ENCODE data around the gene ZFP92. TPM values are rescaled to one million over a fixed set of nuclear protein-coding genes. Genes with fewer than 3 reads are reported as not detected.

The ZFP92 gene
- total RNA-seq, 4 donors from 2014 or later: 0.26 to 0.38 (median 0.30) TPM; not detected in 1

DNA sequence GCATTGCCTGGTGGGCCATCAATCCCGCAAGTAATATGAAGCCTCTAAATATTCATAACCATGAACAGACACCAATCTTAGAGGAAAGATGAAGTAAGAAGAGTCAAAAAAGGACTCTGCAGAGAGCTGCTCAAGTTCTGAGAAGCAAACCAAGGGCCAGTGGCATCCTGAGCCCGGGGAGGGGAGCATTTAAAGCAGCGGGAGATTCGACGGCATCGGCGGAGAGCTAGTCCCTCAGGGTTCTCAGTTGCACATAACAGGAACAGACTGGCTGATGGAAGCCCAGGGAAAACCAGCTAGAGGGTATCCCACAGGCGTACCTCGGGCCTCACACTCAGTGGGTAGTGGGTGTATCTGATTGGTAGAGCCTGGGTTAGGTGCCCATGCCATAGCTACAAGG lies 5.3 kb upstream of the ZFP92 start:
- H3K27ac ChIP-seq: no peak overlapping the region
- no peaks in the 10 kb centered on the region for H3K36me3 ChIP-seq
- no peaks in the 10 kb centered on the region for H3K9me3 ChIP-seq
- H3K4me3 ChIP-seq: no peak overlapping the region
- WGBS: 87% methylated on average over 7 of the region's 9 CpGs
- H3K4me1 ChIP-seq: peaks cover under 1% of the 10 kb centered on the region
- no peak for DNase-seq (ENCODE audit: low spot score in 2 of 2)
- no peak for TF ChIP-seq POLR2AphosphoS5 (IDR thresholded peaks at IDR 0.05)
- TF ChIP-seq, protein P1, sequence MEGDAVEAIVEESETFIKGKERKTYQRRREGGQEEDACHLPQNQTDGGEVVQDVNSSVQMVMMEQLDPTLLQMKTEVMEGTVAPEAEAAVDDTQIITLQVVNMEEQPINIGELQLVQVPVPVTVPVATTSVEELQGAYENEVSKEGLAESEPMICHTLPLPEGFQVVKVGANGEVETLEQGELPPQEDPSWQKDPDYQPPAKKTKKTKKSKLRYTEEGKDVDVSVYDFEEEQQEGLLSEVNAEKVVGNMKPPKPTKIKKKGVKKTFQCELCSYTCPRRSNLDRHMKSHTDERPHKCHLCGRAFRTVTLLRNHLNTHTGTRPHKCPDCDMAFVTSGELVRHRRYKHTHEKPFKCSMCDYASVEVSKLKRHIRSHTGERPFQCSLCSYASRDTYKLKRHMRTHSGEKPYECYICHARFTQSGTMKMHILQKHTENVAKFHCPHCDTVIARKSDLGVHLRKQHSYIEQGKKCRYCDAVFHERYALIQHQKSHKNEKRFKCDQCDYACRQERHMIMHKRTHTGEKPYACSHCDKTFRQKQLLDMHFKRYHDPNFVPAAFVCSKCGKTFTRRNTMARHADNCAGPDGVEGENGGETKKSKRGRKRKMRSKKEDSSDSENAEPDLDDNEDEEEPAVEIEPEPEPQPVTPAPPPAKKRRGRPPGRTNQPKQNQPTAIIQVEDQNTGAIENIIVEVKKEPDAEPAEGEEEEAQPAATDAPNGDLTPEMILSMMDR (IDR thresholded peaks at IDR 0.05): no peak
- no peak for TF ChIP-seq POLR2A (IDR thresholded peaks at IDR 0.05)
- no peak for TF ChIP-seq EP300 (IDR thresholded peaks at IDR 0.05)
- H3K27me3 ChIP-seq: no peaks in the 10 kb centered on the region

DNA sequence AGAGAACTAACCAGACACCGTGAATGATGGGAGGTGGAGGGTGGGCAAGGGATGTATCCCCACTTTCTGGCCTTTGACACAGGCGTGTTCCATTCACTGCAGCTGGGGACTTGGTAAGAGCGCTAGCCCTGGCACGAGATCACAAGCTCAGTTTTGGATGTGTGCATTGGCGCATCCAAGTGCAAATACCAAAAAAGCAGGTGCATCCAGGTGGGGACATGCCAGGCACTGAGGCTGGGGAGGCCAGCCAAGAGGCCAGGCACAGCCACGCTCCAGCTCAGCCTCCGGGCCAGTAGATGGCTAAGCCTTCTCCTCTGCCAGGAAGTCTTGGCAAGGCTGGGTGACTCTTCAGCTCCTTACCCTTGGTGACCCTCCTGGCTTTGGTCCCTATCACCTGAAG lies 4.4 kb upstream of the ZFP92 start:
- no peak for TF ChIP-seq POLR2AphosphoS5 (IDR thresholded peaks at IDR 0.05)
- TF ChIP-seq, protein P1 (IDR thresholded peaks at IDR 0.05): no peak
- TF ChIP-seq POLR2A (IDR thresholded peaks at IDR 0.05): no peak
- TF ChIP-seq EP300 (IDR thresholded peaks at IDR 0.05): no peak
- Histone ChIP-seq H3K4me3 (no peak overlapping the region), H3K4me1 (peaks cover 10% of the 10 kb centered on the region), H3K27me3 (no peaks in the 10 kb centered on the region), H3K9me3 (no peaks in the 10 kb centered on the region), H3K36me3 (no peaks in the 10 kb centered on the region), H3K27ac (no peak overlapping the region)
- whole genome bisulfite sequencing: 54% methylated on average over 5 of the region's 7 CpGs
- no peak for DNase-seq (ENCODE audit: low spot score in 2 of 2)

DNA sequence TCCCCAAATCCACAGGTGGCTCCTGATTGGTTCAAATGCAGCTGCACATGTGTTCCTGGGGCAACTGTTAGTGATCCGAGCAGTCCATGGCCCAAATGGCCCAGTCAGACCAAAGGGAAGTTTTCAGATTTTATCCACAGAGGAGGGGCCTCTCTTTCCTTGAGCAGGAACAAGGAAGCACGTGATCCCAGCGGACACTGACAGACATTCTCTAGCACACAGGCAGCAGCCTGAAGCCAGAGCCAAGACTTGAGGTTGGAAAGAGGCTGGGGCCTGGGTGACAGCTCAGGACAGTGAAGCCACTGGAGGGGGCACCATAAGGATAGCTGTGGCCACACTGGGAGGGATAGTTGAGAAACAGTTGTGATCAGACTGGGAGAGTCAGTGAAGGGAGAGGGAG lies 3.5 kb upstream of the ZFP92 start:
- H3K9me3 ChIP-seq: no peaks in the 10 kb centered on the region
- no peaks in the 10 kb centered on the region for H3K27me3 ChIP-seq
- no peak for TF ChIP-seq POLR2A (IDR thresholded peaks at IDR 0.05)
- TF ChIP-seq, protein P1 (IDR thresholded peaks at IDR 0.05): no peak
- peaks cover 18% of the 10 kb centered on the region for H3K4me1 ChIP-seq
- no peak for DNase-seq (ENCODE audit: low spot score in 2 of 2)
- 70% methylated on average over 2 of the region's 3 CpGs for WGBS
- H3K27ac ChIP-seq: no peak overlapping the region
- H3K4me3 ChIP-seq: no peak overlapping the region
- no peaks in the 10 kb centered on the region for H3K36me3 ChIP-seq

DNA sequence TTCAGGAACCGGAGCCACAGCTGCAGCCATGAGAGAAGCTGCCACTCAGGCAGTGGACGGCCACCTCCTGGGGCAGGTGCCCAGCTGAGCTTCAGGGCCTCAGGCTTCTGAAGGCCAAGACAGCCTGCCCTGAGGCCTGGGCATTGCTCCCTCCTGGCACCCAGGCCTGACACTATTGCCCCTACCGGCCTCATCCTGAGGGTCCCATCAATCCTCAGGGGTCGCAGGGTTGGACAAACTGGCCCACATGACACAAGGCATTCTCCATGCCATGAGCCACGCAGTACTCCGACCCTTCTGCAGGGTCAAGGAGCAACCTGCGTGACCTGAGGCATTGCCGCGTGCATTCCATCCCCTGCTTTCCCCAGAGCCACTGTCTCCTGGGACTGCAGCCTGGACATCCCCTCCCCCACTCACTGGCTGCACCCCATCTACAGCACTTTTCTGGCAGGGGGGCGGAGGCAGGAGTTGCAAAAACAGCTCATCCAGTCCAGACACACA lies 3.0 kb upstream of the ZFP92 start:
- DNase-seq (ENCODE audit: low spot score in 2 of 2): no peak
- 75% methylated on average over 8 of the region's 10 CpGs for WGBS
- TF ChIP-seq, protein P1 (IDR thresholded peaks at IDR 0.05): no peak
- no peak for TF ChIP-seq POLR2A (IDR thresholded peaks at IDR 0.05)
- TF ChIP-seq POLR2AphosphoS5 (IDR thresholded peaks at IDR 0.05): no peak
- no peak for TF ChIP-seq EP300 (IDR thresholded peaks at IDR 0.05)
- Histone ChIP-seq H3K4me3 (no peak overlapping the region), H3K27ac (no peak overlapping the region), H3K9me3 (no peaks in the 10 kb centered on the region), H3K36me3 (no peaks in the 10 kb centered on the region), H3K4me1 (peaks cover 18% of the 10 kb centered on the region), H3K27me3 (no peaks in the 10 kb centered on the region)

DNA sequence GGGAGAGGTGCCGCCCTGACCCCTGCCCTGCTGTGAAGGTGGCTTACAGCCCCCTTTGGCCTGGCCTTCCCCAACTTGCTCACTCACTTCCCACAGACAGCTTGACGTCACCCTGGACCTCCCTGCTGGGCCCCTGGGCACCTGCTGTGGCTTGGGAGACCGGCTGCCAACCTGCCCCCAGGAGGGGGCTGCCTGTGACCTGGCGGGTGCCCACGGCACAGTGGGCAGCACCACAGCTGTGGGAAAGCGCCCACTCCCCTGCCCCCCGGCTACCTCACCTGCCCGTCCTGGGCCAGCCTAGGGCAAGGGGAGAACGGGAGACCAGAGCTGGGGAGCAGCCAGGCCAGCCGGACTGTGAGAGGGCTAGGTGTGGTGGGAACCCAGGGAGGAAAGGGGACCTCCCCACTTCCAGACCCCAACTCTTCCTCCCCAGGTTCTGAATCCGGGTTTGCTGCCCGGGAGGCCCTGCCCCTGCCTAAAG lies 2.4 kb upstream of the ZFP92 start:
- H3K27ac ChIP-seq: no peak overlapping the region
- H3K36me3 ChIP-seq: no peaks in the 10 kb centered on the region
- DNase-seq (ENCODE audit: low spot score in 2 of 2): no peak
- no peaks in the 10 kb centered on the region for H3K9me3 ChIP-seq
- no CpG with 5 or more reads among the region's 12 CpGs for WGBS
- H3K4me3 ChIP-seq: no peak overlapping the region
- no peaks in the 10 kb centered on the region for H3K27me3 ChIP-seq
- no peak for TF ChIP-seq POLR2A (IDR thresholded peaks at IDR 0.05)
- TF ChIP-seq, protein P1 (IDR thresholded peaks at IDR 0.05): no peak
- H3K4me1 ChIP-seq: peaks cover 18% of the 10 kb centered on the region
